Duodenal mucosa (tissue), 2 donors: ENCODE data around the gene SDSL.

ENCODE experiments used
- H3K27ac ChIP-seq: one replicate; pipeline ENCODE4 v1.7.0; 2013; ENCODE audit warnings: low read depth, low read length
- H3K27me3 ChIP-seq, 2 donors: one replicate each; pipeline ENCODE4 v1.7.0; 2013; ENCODE audit warnings: low read length in 2 of 2, control low read depth in 1 of 2; ENCODE audit not compliant: insufficient read depth in 2 of 2, control insufficient read depth in 1 of 2
- H3K36me3 ChIP-seq, 2 donors: one replicate each; pipeline ENCODE4 v1.7.0; 2013; ENCODE audit warnings: low read length in 2 of 2, control low read depth in 1 of 2; ENCODE audit not compliant: insufficient read depth in 2 of 2, control insufficient read depth in 1 of 2
- H3K4me1 ChIP-seq, 2 donors: one replicate each; pipeline ENCODE4 v1.7.0; 2013; ENCODE audit warnings: low read length in 2 of 2, control low read depth in 1 of 2; ENCODE audit not compliant: insufficient read depth in 2 of 2, control insufficient read depth in 1 of 2
- H3K4me3 ChIP-seq, 2 donors: one replicate each; pipeline ENCODE4 v1.7.0; 2013; ENCODE audit warnings: low read length in 2 of 2, low read depth in 1 of 2
- H3K9ac ChIP-seq, 2 donors: one replicate each; pipeline ENCODE4 v1.7.0; 2013; ENCODE audit warnings: low read length in 2 of 2, low read depth in 1 of 2
- H3K9me3 ChIP-seq, 2 donors: one replicate each; pipeline ENCODE4 v1.7.0; 2013; ENCODE audit warnings: low read length in 2 of 2, control low read depth in 1 of 2; ENCODE audit not compliant: control insufficient read depth in 1 of 2

Gene SDSL

DNA sequence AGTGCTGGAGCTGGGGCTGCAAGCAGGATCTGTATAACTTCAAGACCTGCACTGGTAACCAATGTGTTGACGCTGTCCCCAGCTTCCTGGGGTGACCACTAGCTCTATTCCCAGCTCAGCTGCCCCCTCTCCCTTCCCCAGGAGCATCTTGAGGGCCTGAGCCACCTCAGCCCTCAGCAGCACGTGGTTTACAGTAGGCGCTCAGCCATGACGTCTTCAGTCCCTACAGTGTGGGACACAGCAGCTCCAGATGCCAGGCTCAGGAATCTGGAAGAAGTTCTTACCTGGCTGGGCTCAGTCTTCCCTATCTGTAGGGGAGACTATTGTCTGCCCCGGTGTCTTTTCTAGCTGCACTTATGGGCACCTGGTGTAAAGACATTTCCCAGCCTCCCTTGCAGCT, 27.1 kb upstream of the SDSL start:
- Histone ChIP-seq H3K36me3 (peaks cover 0 to 7% of the 10 kb centered on the region in 2 donors), H3K27me3 (no peaks in the 10 kb centered on the region)

DNA sequence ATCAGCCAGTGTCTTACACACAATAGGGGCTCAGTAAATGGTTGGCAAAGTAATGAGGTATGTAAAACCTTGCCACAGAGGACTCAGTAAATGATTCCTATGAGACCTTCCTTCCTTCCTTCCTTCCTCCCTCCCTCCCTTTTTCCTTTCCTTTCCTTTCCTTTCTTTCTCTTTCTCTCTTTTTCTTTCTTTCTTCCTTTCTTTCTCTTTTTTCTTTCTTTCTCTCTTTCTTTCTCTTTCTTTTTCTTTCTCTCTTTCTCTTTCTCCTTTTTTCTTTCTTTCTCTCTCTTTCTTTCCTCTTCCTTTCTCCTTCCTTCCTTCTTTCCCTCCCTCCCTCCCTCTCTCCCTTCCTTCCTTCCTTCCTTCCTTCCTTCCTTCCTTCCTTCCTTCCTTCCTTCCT, 26.0 kb upstream of the SDSL start:
- no peak overlapping the region for H3K27ac ChIP-seq
- H3K36me3 ChIP-seq, result no peaks in the 10 kb centered on the region
- H3K9ac ChIP-seq, result no peak overlapping the region
- no peaks in the 10 kb centered on the region for H3K9me3 ChIP-seq
- H3K27me3 ChIP-seq, result no peaks in the 10 kb centered on the region
- H3K4me1 ChIP-seq, result no peaks in the 10 kb centered on the region
- H3K4me3 ChIP-seq, result no peak overlapping the region

More for the DNA sequence above, 27.1 kb upstream of the SDSL start:
- no peak overlapping the region for H3K4me3 ChIP-seq
- H3K27ac ChIP-seq, result no peak overlapping the region
- no peak overlapping the region for H3K9ac ChIP-seq
- no peaks in the 10 kb centered on the region for H3K9me3 ChIP-seq
- H3K4me1 ChIP-seq, result no peaks in the 10 kb centered on the region

DNA sequence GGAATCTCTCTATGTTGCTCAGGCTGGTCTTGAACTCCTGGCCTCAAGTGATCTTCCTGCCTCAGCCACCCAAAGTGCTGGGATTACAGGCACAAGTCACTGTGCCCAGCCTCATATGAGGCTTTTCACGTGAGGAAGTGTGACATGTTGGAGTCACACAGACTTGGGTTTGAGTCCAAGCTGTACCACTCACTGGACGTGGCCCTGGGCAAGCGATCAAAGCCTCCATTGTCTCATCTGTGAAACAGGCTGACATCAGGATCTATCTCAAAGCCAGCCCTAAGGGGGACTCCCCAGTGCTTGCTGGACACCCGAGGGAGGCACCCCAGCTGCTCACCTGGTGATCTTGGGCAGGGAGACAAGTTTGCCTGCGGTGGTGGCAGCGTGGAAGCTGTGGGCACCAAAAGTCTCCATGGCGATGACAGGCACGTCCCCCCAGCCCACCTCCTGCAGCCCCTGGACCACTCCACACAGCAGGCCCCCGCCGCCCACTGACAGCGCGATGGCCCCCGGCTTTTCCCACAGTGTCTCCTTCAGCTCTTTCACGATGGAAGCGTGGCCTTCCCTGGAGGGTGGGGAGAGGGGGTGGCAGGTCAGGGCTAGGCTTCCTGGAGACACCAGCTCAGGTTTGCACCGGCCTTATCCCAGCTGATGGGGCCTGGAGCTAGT, 25.2 kb upstream of the SDSL start:
- Histone ChIP-seq H3K9ac (no peak overlapping the region), H3K27ac (no peak overlapping the region), H3K27me3 (no peaks in the 10 kb centered on the region), H3K9me3 (no peaks in the 10 kb centered on the region), H3K4me1 (no peaks in the 10 kb centered on the region), H3K4me3 (no peak overlapping the region), H3K36me3 (no peaks in the 10 kb centered on the region)

DNA sequence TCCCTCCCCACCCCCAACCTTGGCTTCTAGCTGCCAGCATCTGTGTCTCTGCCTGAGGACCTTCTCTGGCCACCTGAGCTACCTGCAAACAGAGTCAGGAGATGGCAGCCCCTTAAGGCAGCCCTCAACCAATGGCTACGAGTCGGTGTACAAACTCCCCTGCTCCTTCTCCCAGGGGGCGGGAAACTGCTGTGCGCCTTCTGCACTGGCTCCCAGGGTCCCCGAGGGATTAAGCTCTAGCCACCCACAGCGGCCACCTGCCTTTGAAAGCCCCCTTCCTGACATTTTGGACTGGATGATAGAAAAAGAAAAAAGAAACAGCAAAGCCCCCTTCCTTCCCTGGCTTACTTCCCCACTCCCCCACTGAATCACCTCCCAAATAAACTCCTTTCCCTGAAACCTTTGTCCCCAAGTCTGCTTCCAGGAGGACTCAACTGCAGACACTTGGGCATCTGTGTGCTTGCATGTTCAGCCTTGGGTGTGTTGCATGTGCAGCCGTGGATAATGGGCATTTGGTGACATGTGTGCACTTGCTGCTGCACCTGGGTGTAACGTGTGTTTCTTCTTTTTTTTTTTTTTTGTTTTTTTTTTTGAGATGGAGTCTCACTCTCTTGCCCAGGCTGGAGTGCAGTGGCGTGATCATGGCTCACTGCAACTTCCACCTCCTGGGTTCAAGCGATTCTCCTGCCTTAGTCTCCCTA, 24.5 kb upstream of the SDSL start:
- H3K27ac ChIP-seq, result no peak overlapping the region
- no peak overlapping the region for H3K9ac ChIP-seq
- H3K4me3 ChIP-seq, result no peak overlapping the region
- no peaks in the 10 kb centered on the region for H3K9me3 ChIP-seq
- peaks cover 0 to under 1% of the 10 kb centered on the region in 2 donors for H3K27me3 ChIP-seq
- H3K36me3 ChIP-seq, result no peaks in the 10 kb centered on the region
- no peaks in the 10 kb centered on the region for H3K4me1 ChIP-seq

DNA sequence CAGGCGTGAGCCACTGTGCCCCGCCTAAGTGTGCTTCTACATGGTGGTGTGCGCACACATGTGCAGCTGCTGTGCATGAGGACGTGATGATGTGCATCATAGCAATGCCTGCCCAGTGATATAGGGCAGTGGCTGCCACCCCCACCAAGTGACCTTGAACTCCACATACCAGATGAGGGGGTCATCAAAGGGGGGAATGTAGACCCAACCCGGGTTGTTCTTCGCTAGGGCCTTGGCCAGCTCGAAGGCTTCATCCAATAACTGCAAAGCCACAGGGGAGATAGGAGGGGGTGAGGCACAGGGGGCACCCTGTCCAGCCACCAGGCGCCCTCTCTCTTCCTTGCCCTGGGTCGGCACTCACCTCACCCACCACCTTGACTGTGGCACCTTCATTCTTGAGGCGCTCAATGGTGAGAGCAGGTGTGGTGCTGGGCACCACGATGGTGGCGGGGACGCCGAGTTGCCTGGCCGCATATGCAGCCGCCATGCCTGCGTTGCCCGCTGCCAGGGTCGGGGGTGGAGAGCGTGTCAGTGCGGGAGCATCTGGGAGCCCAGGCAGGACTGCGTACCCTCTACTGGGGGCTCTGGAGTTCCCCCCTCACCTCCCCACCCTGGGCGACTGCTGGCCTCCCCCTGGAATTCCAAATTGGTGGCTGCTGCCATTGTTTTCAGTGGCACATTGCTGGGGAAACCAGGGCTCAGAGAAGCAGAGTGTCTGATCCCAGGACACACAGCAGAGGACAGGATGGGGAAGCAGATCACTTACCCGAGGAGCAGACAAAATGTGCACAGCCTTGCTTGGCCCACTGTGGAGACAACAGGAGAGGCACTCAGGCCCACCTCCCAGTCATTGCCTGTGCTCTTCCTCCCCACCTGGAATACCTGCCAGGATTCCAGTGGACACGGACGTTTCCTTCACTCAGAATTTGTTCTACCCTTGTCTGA, 23.6 kb upstream of the SDSL start:
- H3K9ac ChIP-seq, result no peak overlapping the region
- H3K36me3 ChIP-seq, result no peaks in the 10 kb centered on the region
- peaks cover 0 to 2% of the 10 kb centered on the region in 2 donors for H3K27me3 ChIP-seq
- no peaks in the 10 kb centered on the region for H3K9me3 ChIP-seq
- H3K4me3 ChIP-seq, result no peak overlapping the region
- H3K27ac ChIP-seq, result no peak overlapping the region
- no peaks in the 10 kb centered on the region for H3K4me1 ChIP-seq

DNA sequence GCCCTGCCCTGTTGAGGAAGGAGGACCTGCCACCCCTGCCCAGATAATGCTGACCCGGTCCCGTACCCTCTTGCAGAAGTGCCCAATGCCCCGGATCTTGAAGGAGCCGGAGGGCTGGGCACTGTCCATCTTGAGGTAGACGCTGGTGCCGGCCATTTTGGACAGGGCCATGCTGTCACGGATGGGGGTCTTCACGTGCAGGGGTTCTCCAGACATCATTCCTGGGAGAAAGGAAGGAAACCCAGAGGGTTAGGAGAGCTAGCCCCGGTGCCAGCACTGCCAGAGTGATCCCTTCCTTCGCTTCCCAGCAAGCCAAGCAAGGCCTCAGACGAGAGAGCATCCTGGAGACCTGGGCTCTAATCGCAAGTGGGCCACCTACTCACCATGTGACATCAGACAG, 22.7 kb upstream of the SDSL start:
- Histone ChIP-seq H3K4me3 (no peak overlapping the region), H3K27ac (no peak overlapping the region), H3K9me3 (no peaks in the 10 kb centered on the region), H3K9ac (no peak overlapping the region), H3K36me3 (no peaks in the 10 kb centered on the region), H3K27me3 (peaks cover 0 to 2% of the 10 kb centered on the region in 2 donors), H3K4me1 (no peaks in the 10 kb centered on the region)

DNA sequence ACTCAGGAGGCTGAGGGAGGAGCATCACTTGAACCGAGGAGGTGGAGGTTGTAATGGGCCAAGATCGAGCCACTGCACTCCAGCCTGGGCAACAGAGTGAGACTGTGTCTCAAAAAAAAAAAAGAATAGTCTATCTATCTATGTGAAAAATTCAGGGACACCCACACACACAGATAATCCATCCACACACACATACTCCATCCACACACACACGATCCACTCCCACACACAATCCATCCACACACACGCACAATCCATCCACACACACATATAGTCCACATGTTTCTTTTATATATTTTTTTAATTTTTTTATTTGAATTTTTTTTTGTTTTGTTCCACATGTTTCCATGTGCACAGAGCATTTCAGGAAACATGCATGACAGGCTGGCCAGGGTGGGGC, 21.8 kb upstream of the SDSL start:
- Histone ChIP-seq H3K9ac (no peak overlapping the region), H3K36me3 (no peaks in the 10 kb centered on the region), H3K9me3 (no peaks in the 10 kb centered on the region), H3K27ac (no peak overlapping the region), H3K4me3 (no peak overlapping the region), H3K4me1 (no peaks in the 10 kb centered on the region), H3K27me3 (peaks cover 0 to 2% of the 10 kb centered on the region in 2 donors)

DNA sequence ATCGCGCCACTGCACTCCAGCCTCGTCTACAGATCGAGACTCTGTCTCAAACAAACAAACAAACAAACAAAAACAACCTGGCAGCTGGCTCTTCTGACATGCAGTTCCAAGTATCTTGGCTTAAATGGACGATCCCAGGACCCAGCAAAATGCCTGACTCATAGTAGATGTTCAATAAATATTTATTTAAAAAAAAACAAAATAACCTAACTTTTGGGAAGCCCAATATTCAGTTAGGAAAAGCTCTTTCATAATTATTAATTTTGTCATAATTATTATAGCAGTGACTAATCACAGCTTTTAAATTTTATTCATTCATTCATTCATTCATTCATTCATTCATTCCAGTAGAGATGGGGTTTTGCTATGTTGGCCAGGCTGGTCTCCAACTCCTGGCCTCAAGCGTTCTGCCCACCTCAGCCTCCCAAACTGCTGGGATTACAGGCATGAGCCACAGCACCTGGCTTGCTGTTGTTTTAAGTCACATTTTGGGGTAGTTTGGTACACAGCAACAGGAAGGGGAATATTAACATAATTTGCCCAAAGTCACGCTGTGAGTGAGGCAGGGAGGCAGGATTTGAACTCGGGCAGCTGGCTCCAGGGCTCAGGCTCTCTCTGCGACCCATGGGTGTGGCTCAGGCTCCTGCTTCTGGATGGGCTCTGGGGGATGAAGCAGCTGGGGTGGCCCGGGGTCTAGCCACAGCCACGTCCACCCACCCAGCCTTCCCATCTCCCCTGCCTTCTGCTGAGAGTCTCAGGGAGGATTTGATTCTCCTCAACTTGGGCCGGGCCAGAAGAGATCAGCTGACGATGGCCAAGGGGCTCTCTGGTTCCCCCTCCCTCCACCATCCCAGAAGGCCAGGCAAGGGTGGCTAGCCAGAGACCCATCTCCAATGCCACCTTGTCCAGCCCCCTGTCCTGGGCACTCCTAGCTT, 20.8 kb upstream of the SDSL start:
- H3K36me3 ChIP-seq, result no peaks in the 10 kb centered on the region
- no peak overlapping the region for H3K9ac ChIP-seq
- H3K27me3 ChIP-seq, result peaks cover 0 to 2% of the 10 kb centered on the region in 2 donors
- no peak overlapping the region for H3K27ac ChIP-seq
- H3K9me3 ChIP-seq, result no peaks in the 10 kb centered on the region
- no peak overlapping the region for H3K4me3 ChIP-seq
- no peaks in the 10 kb centered on the region for H3K4me1 ChIP-seq

DNA sequence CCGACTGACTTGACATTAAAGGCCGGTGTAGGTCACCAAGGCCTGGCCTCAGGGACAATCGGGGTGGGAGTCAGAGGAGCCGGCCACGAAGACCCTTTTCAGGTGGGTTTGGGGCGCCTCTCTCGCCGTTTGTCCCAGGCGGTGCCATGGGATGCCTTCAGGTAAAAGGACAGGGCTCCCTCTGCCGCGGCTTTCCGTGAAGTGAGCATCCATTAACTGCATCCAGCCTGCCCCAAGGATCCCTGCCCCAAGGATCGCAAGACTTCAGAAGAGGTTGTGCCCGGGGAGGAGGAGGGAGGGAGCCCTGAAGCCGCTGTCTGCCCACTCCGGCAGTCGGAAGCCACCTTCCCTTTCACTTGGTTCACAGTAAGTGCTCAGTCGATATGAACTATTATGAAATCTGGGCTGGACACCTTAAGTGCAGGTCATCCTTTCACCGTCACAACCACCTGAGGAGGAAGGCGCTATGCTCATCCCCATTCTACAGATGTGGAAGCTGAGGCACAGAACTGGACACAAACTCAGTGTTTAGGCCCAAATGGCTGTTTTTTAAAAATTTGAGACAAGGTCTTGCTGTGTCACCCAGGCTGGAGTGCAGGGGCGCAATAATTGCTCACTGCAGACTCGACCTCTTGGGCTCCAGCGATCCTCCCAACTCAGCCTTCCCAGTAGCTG, 19.5 kb upstream of the SDSL start:
- Histone ChIP-seq H3K4me3 (no peak overlapping the region), H3K27me3 (peaks cover 0 to 2% of the 10 kb centered on the region in 2 donors), H3K27ac (no peak overlapping the region), H3K9ac (no peak overlapping the region), H3K4me1 (no peaks in the 10 kb centered on the region), H3K36me3 (no peaks in the 10 kb centered on the region), H3K9me3 (no peaks in the 10 kb centered on the region)
